C4-2B (cell line): ENCODE measurements around the gene ALAS1.

Experiments used
- CTCF ChIP-seq: fragments of 450-650 bp; conservative IDR thresholded peaks from 2 replicates; pipeline ENCODE4 v1.5.1; 2017; ENCODE audit warnings: mild to moderate bottlenecking
- ZFX ChIP-seq: fragments of 450-650 bp; IDR thresholded peaks from 2 replicates; pipeline ENCODE4 v1.6.1; 2017

- TF ChIP-seq CTCF (no peak), ZFX (peak; percentile 44; the same call in 1 of the 2 replicates)
These were observed at the start of gene ALAS1 for GRCh38 chr3:52197842-52198625.
